CD4-positive, alpha-beta T cell (primary cell): ENCODE measurements around the gene WSB1. TPM values are rescaled to one million over a fixed set of nuclear protein-coding genes. Genes with fewer than 3 reads are reported as not detected.
A peak's percentile ranks its signal among the peaks of the same experiment; 100 is the strongest.

Source experiments
- ATAC-seq: fragments of 200-7000 bp; cut with Tn5 transposase; one replicate; pipeline ENCODE4 v1.10.0; 2022; ENCODE audit warnings: mild to moderate bottlenecking; ENCODE audit not compliant: poor library complexity
- CTCF ChIA-PET: fragments of 350-600 bp; sonication (Branson Sonifier 250); formaldehyde crosslinking; loops from one replicate; lab custom pipeline; 2021; ENCODE audit warnings: antibody characterized with exemption, inconsistent platforms; lab: Charles Lee
- POLR2A ChIA-PET: fragments of 350-600 bp; sonication (Branson Sonifier 250); formaldehyde crosslinking; loops from one replicate; lab custom pipeline; 2021; ENCODE audit warnings: antibody characterized with exemption, inconsistent platforms; lab: Charles Lee
- DNase-seq, 14 experiments: peaks; one replicate each; pipeline ENCODE4 v3.0.0-alpha.2; 2013 to 2020; ENCODE audit warnings: mixed read lengths in 2 of 14
- H3K27ac ChIP-seq, 2 donors: one replicate each; pipeline versions ENCODE4 v1.5.1 to v1.7.0; 2013; ENCODE audit warnings: low read length in 2 of 2, low read depth in 1 of 2, mild to moderate bottlenecking in 1 of 2
- H3K27me3 ChIP-seq, 2 experiments: 1 replicate in 1 of 2; 2 replicates in 1 of 2; pipeline versions ENCODE4 v1.6.1 to v1.7.0; 2013; ENCODE audit warnings: low read length in 2 of 2, control low read depth in 1 of 2, mild to moderate bottlenecking in 1 of 2, moderate library complexity in 1 of 2; ENCODE audit not compliant: insufficient read depth in 2 of 2, control insufficient read depth in 1 of 2
- H3K36me3 ChIP-seq: one replicate; pipeline ENCODE4 v1.6.1; 2013; ENCODE audit warnings: low read length, control low read depth; ENCODE audit not compliant: insufficient read depth
- H3K4me1 ChIP-seq: one replicate; pipeline ENCODE4 v1.6.1; 2013; ENCODE audit warnings: low read length, control low read depth; ENCODE audit not compliant: insufficient read depth
- H3K4me3 ChIP-seq: one replicate; pipeline ENCODE4 v1.5.1; 2013; ENCODE audit warnings: mild to moderate bottlenecking, low read length, moderate library complexity
- H3K9me3 ChIP-seq, 2 experiments: 1 replicate in 1 of 2; 2 replicates in 1 of 2; pipeline versions ENCODE4 v1.6.1 to v1.7.0; 2013; ENCODE audit warnings: low read length in 2 of 2, mild to moderate bottlenecking in 2 of 2, control low read depth in 1 of 2, moderate library complexity in 1 of 2; ENCODE audit not compliant: control insufficient read depth in 1 of 2, insufficient read depth in 1 of 2
- H3K27ac Mint-ChIP-seq: one replicate; pipeline ENCODE4 v1.8.0; 2020; ENCODE audit warnings: mixed read lengths
- H3K27me3 Mint-ChIP-seq: one replicate; pipeline ENCODE4 v1.8.0; 2021; ENCODE audit warnings: mixed read lengths
- H3K36me3 Mint-ChIP-seq: one replicate; pipeline ENCODE4 v1.8.0; 2021; ENCODE audit warnings: low read depth, mixed read lengths
- H3K4me1 Mint-ChIP-seq: one replicate; pipeline ENCODE4 v1.8.0; 2021; ENCODE audit warnings: low read depth, mixed read lengths
- H3K4me3 Mint-ChIP-seq: one replicate; pipeline ENCODE4 v1.8.0; 2020; ENCODE audit warnings: mild to moderate bottlenecking, mixed read lengths
- H3K9me3 Mint-ChIP-seq: one replicate; pipeline ENCODE4 v1.8.0; 2020; ENCODE audit warnings: mixed read lengths
- intact Hi-C, 2 experiments: fragments of 100-400 bp; cut with DNase I in 1 of 2; cut with micrococcal nuclease in 1 of 2; formaldehyde crosslinking; loops; one replicate each; pipeline versions ENCODE4 v1.15.1 to v1.9.0; 2023 to 2025; cut with DNase I, micrococcal nuclease
- total RNA-seq, 174 experiments: library from RNA in 2 of 174; stranded (reverse) in 2 of 174; gene quantifications; one replicate each; pipeline ENCODE4 v1.2.3 and lab custom pipeline; 2021 to 2026
- TF ChIP-seq, protein P1 (sequence below): fragments of 200-600 bp; IDR thresholded peaks from one replicate; pipeline ENCODE4 v1.8.0; 2022; ENCODE audit warnings: antibody characterized with exemption, mild to moderate bottlenecking

Gene WSB1
- total RNA-seq, 2 experiments from 2014 or later: 99.4 to 104 TPM

DNA sequence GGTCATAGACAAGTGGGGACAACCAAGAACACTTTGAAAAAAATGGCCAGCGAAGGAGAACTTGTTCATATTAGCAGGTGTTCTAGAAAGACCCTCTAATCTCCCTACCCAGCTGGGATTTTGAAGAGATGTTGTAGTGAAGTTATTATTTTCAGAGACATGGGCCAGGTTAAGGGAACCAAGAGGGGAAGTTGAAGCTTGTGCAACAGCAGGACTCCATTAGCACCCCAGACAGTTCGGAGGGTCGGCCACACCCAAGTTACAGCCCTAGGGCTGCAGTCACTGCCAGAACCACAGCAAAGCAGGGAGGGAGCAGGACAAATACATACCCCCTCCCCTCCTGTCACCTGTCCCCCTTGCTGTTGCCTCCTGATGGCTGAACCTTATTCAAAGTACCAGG, 42.3 kb downstream of the WSB1 start:
- Histone ChIP-seq H3K27ac (no peak overlapping the region), H3K36me3 (no peaks in the 10 kb centered on the region), H3K4me3 (no peak overlapping the region), H3K4me1 (peaks cover 19% of the 10 kb centered on the region), H3K9me3 (no peaks in the 10 kb centered on the region), H3K27me3 (no peaks in the 10 kb centered on the region)
- no peak for ATAC-seq
- TF ChIP-seq, protein P1, sequence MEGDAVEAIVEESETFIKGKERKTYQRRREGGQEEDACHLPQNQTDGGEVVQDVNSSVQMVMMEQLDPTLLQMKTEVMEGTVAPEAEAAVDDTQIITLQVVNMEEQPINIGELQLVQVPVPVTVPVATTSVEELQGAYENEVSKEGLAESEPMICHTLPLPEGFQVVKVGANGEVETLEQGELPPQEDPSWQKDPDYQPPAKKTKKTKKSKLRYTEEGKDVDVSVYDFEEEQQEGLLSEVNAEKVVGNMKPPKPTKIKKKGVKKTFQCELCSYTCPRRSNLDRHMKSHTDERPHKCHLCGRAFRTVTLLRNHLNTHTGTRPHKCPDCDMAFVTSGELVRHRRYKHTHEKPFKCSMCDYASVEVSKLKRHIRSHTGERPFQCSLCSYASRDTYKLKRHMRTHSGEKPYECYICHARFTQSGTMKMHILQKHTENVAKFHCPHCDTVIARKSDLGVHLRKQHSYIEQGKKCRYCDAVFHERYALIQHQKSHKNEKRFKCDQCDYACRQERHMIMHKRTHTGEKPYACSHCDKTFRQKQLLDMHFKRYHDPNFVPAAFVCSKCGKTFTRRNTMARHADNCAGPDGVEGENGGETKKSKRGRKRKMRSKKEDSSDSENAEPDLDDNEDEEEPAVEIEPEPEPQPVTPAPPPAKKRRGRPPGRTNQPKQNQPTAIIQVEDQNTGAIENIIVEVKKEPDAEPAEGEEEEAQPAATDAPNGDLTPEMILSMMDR: no peak
- ChIA-PET POLR2A (interaction anchor here (1.5 kb wide), 1 partner anchor 41 kb away, joined by 4 read pairs; no protein-coding TSS in a partner anchor), CTCF (no interaction called here)
- H3K4me1 Mint-ChIP-seq: peaks cover 21% of the 10 kb centered on the region
- H3K27me3 Mint-ChIP-seq: no peaks in the 10 kb centered on the region
- peak in 2 of 14 experiments; percentile 36 to 39 for DNase-seq
- no peaks in the 10 kb centered on the region for H3K9me3 Mint-ChIP-seq
- no peaks in the 10 kb centered on the region for H3K36me3 Mint-ChIP-seq
- intact Hi-C loops: no loop called here
- H3K4me3 Mint-ChIP-seq: no peak overlapping the region
- H3K27ac Mint-ChIP-seq: no peak overlapping the region

DNA sequence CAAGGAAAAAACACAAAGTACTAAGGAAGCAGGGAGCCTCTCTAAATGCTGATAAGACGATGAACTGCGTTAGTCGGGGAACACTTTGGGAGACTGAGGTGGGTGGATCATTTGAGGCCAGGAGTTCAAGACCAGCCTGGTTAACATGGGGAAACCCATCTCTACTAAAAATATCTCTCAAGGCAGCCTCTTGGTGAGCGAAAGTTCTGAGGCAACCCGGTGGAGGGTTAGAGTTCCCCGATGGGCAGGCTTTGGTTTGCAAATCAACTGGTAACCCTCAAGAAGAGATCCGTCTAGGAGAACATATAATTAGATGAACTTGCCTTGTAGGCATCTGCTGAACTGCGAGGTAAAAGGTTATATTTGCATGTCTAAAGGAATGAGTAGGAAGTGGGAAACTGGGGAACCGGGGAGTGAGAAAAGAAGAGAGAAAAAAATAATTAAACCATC, 44.6 kb downstream of the WSB1 start:
- no peak overlapping the region for H3K27ac ChIP-seq
- ChIA-PET CTCF (no interaction called here), POLR2A (no interaction called here)
- Mint-ChIP-seq H3K4me1 (peaks cover 6% of the 10 kb centered on the region), H3K9me3 (no peaks in the 10 kb centered on the region), H3K27me3 (no peaks in the 10 kb centered on the region), H3K27ac (no peak overlapping the region), H3K4me3 (no peak overlapping the region), H3K36me3 (no peaks in the 10 kb centered on the region)
- ATAC-seq (no peak), DNase-seq (no peak)
- peaks cover 2% of the 10 kb centered on the region for H3K4me1 ChIP-seq
- H3K36me3 ChIP-seq: no peaks in the 10 kb centered on the region
- H3K9me3 ChIP-seq: no peaks in the 10 kb centered on the region
- H3K4me3 ChIP-seq: no peak overlapping the region
- intact Hi-C loops: no loop called here
- TF ChIP-seq, protein P1: no peak
- no peaks in the 10 kb centered on the region for H3K27me3 ChIP-seq

DNA sequence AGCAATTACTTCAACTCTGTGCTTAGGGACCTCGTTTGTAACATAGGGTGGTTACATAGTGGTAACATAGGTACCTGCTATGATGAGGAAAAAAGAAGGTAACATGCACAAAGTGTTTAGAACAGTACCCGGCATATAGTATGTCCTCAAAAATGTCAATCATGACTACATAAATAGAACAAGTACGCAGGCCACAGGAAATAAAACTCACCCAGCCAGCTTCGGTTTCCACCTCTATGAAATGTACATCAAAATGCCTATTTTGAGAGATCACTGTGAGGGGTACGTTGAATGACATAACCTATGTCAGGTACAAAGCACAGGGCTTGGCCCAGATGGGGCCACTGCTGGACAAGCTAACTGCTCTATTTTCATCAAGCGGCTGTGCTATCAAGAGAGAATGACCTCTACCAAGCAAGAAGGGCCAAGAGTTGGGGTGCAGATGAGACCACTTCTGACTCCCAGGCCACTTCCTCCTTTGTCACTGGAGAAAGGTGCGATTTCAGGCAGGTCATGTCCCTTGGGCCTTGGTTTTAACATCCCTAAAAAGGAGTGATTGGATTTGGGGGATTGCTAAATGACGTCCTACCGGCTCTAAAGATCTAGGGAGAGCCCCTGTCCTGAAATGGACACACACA, 45.4 kb downstream of the WSB1 start:
- no peaks in the 10 kb centered on the region for H3K9me3 Mint-ChIP-seq
- Histone ChIP-seq H3K27ac (no peak overlapping the region), H3K36me3 (no peaks in the 10 kb centered on the region), H3K27me3 (no peaks in the 10 kb centered on the region), H3K4me1 (no peaks in the 10 kb centered on the region), H3K9me3 (no peaks in the 10 kb centered on the region), H3K4me3 (no peak overlapping the region)
- CTCF ChIA-PET: no interaction called here
- TF ChIP-seq, protein P1: no peak
- H3K27ac Mint-ChIP-seq: no peak overlapping the region
- no peak overlapping the region for H3K4me3 Mint-ChIP-seq
- intact Hi-C loops: no loop called here
- H3K27me3 Mint-ChIP-seq: no peaks in the 10 kb centered on the region
- no peak for DNase-seq
- no peaks in the 10 kb centered on the region for H3K4me1 Mint-ChIP-seq
- H3K36me3 Mint-ChIP-seq: no peaks in the 10 kb centered on the region
- POLR2A ChIA-PET: no interaction called here
- no peak for ATAC-seq
